Measurements from ENCODE around the gene CPNE4.

The CPNE4 gene

GRCh38 chr3:131505421-131505820 lies 529.4 kb downstream of the CPNE4 start:
- ChIA-PET CTCF (no interaction called here), POLR2A (ENCODE audit: low non-redundant PET) (no interaction called here)
- DNase-seq (ENCODE audit: low spot score), result no peak
- TF ChIP-seq CTCF (conservative IDR thresholded peaks at IDR 0.05; ENCODE audit: low read depth), result no peak
- no peak overlapping the region for H3K27ac ChIP-seq

GRCh38 chr3:131503320-131503635 lies 531.5 kb downstream of the CPNE4 start:
- POLR2A ChIA-PET (ENCODE audit: low non-redundant PET), result no interaction called here
- DNase-seq (ENCODE audit: low spot score), result no peak
- H3K27ac ChIP-seq, result no peak overlapping the region
- TF ChIP-seq CTCF (conservative IDR thresholded peaks at IDR 0.05; ENCODE audit: low read depth), result no peak
- CTCF ChIA-PET, result no interaction called here

- CTCF ChIA-PET, result no interaction called here
- POLR2A ChIA-PET (ENCODE audit: low non-redundant PET), result no interaction called here
- TF ChIP-seq CTCF (conservative IDR thresholded peaks at IDR 0.05; ENCODE audit: low read depth), result no peak
- DNase-seq (ENCODE audit: low spot score), result peak; percentile 82
- peak within 1 kb of the TSS; percentile 67 for H3K27ac ChIP-seq
These were observed 532.1 kb downstream of the CPNE4 start, which contains the start of gene MRPL3 for GRCh38 chr3:131502530-131503319. Gene MRPL3, minus strand, starts transcription at chr3:131502971. Its CDS starts 150 bp downstream, at chr3:131502821.

- peak; percentile 14 for DNase-seq (ENCODE audit: low spot score)
- CTCF ChIA-PET, result no interaction called here
- TF ChIP-seq CTCF (conservative IDR thresholded peaks at IDR 0.05; ENCODE audit: low read depth), result no peak
- POLR2A ChIA-PET (ENCODE audit: low non-redundant PET), result no interaction called here
- H3K27ac ChIP-seq, result no peak overlapping the region
These were observed 532.9 kb downstream of the CPNE4 start for GRCh38 chr3:131501949-131502348.

- CTCF ChIA-PET, result interaction anchor here (0.5 kb wide), 1 partner anchor 144 kb away, joined by 3 read pairs; no protein-coding TSS in a partner anchor
- no peak for TF ChIP-seq CTCF (conservative IDR thresholded peaks at IDR 0.05; ENCODE audit: low read depth)
- no peak for DNase-seq (ENCODE audit: low spot score)
- H3K27ac ChIP-seq, result no peak overlapping the region
- POLR2A ChIA-PET (ENCODE audit: low non-redundant PET), result no interaction called here
These were observed 540.1 kb downstream of the CPNE4 start for GRCh38 chr3:131494706-131495105.

GRCh38 chr3:131491775-131492174 lies 543.0 kb downstream of the CPNE4 start:
- TF ChIP-seq CTCF (conservative IDR thresholded peaks at IDR 0.05; ENCODE audit: low read depth), result no peak
- ChIA-PET POLR2A (ENCODE audit: low non-redundant PET) (no interaction called here), CTCF (no interaction called here)
- no peak for DNase-seq (ENCODE audit: low spot score)
- no peak overlapping the region for H3K27ac ChIP-seq

Data from RWPE1 (cell line).